Smooth muscle cell (in vitro differentiated cells): ENCODE measurements around the gene DDX49. TPM values are rescaled to one million over a fixed set of nuclear protein-coding genes. Genes with fewer than 3 reads are reported as not detected.

Source experiments
- DNase-seq: peaks from one replicate; lab custom pipeline; 2025; ENCODE audit not compliant: unreplicated experiment; lab: John Stamatoyannopoulos, UW
- H2AFZ ChIP-seq: fragments of 200-600 bp; sonication (generic); 2 replicates; pipeline ENCODE4 v1.6.0; 2016; ENCODE audit warnings: antibody characterized with exemption, low read depth, mild to moderate bottlenecking
- H3F3A ChIP-seq: fragments of 200-600 bp; sonication (generic); 2 replicates; pipeline ENCODE4 v1.6.0; 2017; ENCODE audit warnings: antibody characterized with exemption, low read depth
- H3K27ac ChIP-seq: fragments of 200-600 bp; sonication (generic); 2 replicates; pipeline ENCODE4 v1.5.1; 2016; ENCODE audit warnings: low read depth, mild to moderate bottlenecking
- H3K27me3 ChIP-seq: fragments of 200-600 bp; sonication (generic); 2 replicates; pipeline ENCODE4 v1.6.1; 2016; ENCODE audit warnings: low read depth, mild to moderate bottlenecking
- H3K36me3 ChIP-seq: fragments of 200-600 bp; sonication (generic); 2 replicates; pipeline ENCODE4 v1.5.1; 2016; ENCODE audit warnings: low read depth
- H3K4me1 ChIP-seq: fragments of 200-600 bp; sonication (generic); 2 replicates; pipeline ENCODE4 v1.5.1; 2016; ENCODE audit warnings: low read depth
- H3K4me2 ChIP-seq: fragments of 200-600 bp; sonication (generic); 2 replicates; pipeline ENCODE4 v1.6.0; 2016; ENCODE audit warnings: mild to moderate bottlenecking
- H3K4me3 ChIP-seq: fragments of 200-600 bp; sonication (generic); 2 replicates; pipeline ENCODE4 v1.5.1; 2016; ENCODE audit warnings: mild to moderate bottlenecking
- H3K79me2 ChIP-seq: fragments of 200-600 bp; sonication (generic); 2 replicates; pipeline ENCODE4 v1.6.0; 2016; ENCODE audit warnings: low read depth, mild to moderate bottlenecking
- H3K9ac ChIP-seq: fragments of 200-600 bp; sonication (generic); 2 replicates; pipeline ENCODE4 v1.6.0; 2016; ENCODE audit warnings: low read depth
- H3K9me3 ChIP-seq: fragments of 200-600 bp; sonication (generic); replicated peaks from 2 replicates; pipeline ENCODE4 v1.5.1; 2016; ENCODE audit warnings: low read depth
- H4K20me1 ChIP-seq: fragments of 200-600 bp; sonication (generic); 2 replicates; pipeline ENCODE4 v1.6.0; 2016; ENCODE audit warnings: low read depth
- WGBS: methylation state at CpG from one replicate; pipeline ENCODE4 v1.1.7; 2016; ENCODE audit warnings: low lambda C conversion rate; 5-methylcytosine and 5-hydroxymethylcytosine counted together
- polyA plus RNA-seq: library from polyadenylated mRNA; unstranded; fragments of >200 nt; fragmentation: Nextera tagmentation; extraction: Ambion mirVana; gene quantifications from 2 replicates; pipeline ENCODE4 v1.2.1, GENCODE V29; 2016
- total RNA-seq: library from RNA; depleted of rRNA; stranded (reverse); fragments of >200 nt; gene quantifications from 2 replicates; pipeline ENCODE4 v1.2.3, GENCODE V29; 2014
- TF ChIP-seq, protein P1 (sequence below): fragments of 200-600 bp; sonication (generic); IDR thresholded peaks from 2 replicates; pipeline ENCODE4 v1.5.1; 2017; ENCODE audit warnings: borderline replicate concordance, mild to moderate bottlenecking, antibody characterized with exemption; ENCODE audit not compliant: insufficient read depth, poor library complexity, severe bottlenecking

Gene DDX49
- total and polyA plus RNA-seq, 2 experiments from 2014 or later, result 36.1 to 39.6 TPM

DNA sequence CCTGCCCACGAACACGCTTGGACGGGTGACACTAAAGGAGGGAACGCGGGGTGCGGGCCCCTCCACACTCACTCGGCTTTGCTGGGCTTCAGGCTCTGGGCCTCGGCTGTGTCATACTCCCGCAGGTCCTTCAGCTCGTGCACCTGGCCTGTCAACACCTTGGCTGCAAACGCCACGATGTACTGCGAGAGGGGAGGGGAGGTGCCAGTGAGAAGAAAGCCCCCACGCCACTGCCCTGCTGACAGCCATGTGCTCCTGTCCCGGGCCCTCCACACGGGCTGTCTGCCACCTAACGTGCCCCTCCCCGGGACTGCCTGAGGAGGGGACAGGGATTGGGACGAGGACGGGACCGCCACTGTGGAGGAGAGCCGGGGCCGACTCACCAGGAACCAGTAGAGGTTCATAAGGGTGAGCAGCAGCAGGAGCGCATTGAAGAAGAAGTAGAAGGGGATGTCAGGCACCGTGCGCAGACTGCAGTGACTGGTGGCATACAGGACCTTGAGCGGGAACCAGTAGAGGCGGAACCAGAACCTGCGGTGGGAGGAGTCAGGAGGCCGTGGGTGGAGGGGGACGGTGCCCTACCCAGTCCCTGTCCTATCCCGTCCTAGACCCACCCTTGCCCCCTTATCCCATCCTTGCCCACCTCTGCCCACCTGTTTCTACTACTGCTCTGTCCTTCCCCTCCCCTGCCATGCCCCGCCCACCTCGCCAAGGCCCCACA is 40.5 kb upstream of the DDX49 start:
- 92% methylated on average over 29 of the region's 34 CpGs for WGBS

DNA sequence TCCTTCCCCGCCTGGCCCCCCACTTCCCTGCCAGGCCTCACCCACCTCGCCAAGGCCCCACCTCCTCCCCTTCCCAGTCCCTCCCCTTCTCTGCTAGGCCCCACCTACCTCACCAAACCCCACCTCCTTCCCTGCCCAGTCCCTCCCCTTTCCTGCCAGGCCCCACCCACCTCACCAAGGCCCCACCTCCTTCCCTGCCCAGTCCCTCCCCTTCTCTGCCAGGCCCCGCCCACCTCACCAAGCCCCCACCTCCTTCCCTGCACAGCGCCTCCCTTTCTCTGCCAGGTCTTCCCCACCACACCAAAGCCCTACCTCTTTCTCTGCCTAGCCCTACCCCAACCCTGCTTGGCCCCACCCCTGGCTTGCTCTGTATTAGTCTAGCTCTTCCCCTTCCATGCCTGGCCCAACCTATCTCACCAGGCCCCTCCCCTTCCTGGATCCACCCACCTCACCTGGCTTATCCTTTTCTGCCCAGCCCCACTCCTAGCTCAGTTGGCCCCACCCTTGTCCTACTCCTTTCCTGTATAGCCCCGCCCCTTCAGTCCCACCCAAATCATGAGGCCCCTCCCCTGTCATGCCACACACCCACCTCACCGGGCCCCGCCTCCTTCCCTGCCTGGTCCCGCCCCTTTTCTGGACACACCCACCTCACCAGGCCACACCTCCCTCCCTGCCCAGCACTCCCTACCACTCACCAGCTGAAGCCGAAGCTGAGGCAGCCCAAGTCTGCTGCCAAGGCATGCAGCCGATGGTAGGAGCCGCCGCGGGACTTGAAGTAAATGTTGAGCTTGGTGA is 39.7 kb upstream of the DDX49 start:
- DNase-seq, result no peak
- Histone ChIP-seq H3K9ac (no peak overlapping the region), H3K79me2 (no peaks in the 10 kb centered on the region), H3K4me1 (no peaks in the 10 kb centered on the region), H3K27me3 (no peaks in the 10 kb centered on the region), H3K9me3 (no peaks in the 10 kb centered on the region), H3K36me3 (no peaks in the 10 kb centered on the region), H3F3A (no peaks in the 10 kb centered on the region), H2AFZ (no peak overlapping the region), H4K20me1 (no peaks in the 10 kb centered on the region), H3K4me3 (no peak overlapping the region), H3K4me2 (no peak overlapping the region), H3K27ac (no peak overlapping the region)
- WGBS, result 79% methylated on average over 8 of the region's 13 CpGs
- TF ChIP-seq, protein P1, sequence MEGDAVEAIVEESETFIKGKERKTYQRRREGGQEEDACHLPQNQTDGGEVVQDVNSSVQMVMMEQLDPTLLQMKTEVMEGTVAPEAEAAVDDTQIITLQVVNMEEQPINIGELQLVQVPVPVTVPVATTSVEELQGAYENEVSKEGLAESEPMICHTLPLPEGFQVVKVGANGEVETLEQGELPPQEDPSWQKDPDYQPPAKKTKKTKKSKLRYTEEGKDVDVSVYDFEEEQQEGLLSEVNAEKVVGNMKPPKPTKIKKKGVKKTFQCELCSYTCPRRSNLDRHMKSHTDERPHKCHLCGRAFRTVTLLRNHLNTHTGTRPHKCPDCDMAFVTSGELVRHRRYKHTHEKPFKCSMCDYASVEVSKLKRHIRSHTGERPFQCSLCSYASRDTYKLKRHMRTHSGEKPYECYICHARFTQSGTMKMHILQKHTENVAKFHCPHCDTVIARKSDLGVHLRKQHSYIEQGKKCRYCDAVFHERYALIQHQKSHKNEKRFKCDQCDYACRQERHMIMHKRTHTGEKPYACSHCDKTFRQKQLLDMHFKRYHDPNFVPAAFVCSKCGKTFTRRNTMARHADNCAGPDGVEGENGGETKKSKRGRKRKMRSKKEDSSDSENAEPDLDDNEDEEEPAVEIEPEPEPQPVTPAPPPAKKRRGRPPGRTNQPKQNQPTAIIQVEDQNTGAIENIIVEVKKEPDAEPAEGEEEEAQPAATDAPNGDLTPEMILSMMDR, result no peak

More for the DNA sequence above, 40.5 kb upstream of the DDX49 start:
- H3K27me3 ChIP-seq, result no peaks in the 10 kb centered on the region
- H2AFZ ChIP-seq, result no peak overlapping the region
- H3K4me3 ChIP-seq, result no peak overlapping the region
- TF ChIP-seq, protein P1, result no peak
- H3K79me2 ChIP-seq, result no peaks in the 10 kb centered on the region
- H3K4me2 ChIP-seq, result no peak overlapping the region
- no peak for DNase-seq
- no peaks in the 10 kb centered on the region for H3K36me3 ChIP-seq
- no peaks in the 10 kb centered on the region for H3K4me1 ChIP-seq
- H3K9me3 ChIP-seq, result no peaks in the 10 kb centered on the region
- no peak overlapping the region for H3K27ac ChIP-seq
- no peaks in the 10 kb centered on the region for H4K20me1 ChIP-seq
- H3K9ac ChIP-seq, result no peak overlapping the region
- no peaks in the 10 kb centered on the region for H3F3A ChIP-seq

DNA sequence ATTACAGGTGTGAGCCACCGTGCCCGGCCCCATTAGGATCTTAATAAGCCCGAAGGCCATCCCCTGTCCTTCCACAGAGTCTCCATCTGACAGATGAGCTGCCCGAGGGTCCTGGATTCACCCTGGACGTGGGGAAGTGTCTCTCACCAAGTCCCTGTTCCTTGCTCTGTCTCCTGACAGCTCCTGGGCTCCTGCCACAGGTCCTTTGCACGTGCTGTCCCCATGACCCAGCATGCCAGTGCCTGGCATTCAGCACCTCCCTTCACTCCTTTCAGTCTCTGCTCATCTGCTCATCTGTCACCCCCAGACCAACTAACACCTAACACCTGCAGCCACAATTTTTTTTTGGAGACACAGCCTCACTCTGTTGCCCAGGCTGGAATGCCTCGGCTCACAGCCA is 38.0 kb upstream of the DDX49 start:
- TF ChIP-seq, protein P1, result no peak
- Histone ChIP-seq H3K79me2 (no peaks in the 10 kb centered on the region), H3K36me3 (no peaks in the 10 kb centered on the region), H3F3A (no peaks in the 10 kb centered on the region), H4K20me1 (no peaks in the 10 kb centered on the region), H3K27me3 (no peaks in the 10 kb centered on the region), H2AFZ (no peak overlapping the region), H3K4me3 (no peak overlapping the region), H3K27ac (no peak overlapping the region), H3K9me3 (no peaks in the 10 kb centered on the region), H3K9ac (no peak overlapping the region), H3K4me2 (no peak overlapping the region), H3K4me1 (no peaks in the 10 kb centered on the region)
- WGBS, result 95% methylated on average over 7 of the region's 7 CpGs
- DNase-seq, result no peak
